Neural progenitor cell (in vitro differentiated cells): ENCODE measurements around the gene CLCF1.

Experiments used
- CTCF ChIP-seq: fragments of 200-600 bp; sonication (generic); IDR thresholded peaks from 2 replicates; pipeline ENCODE4 v1.5.1; 2017; ENCODE audit warnings: antibody characterized with exemption, mild to moderate bottlenecking
- EZH2phosphoT487 ChIP-seq: fragments of 200-600 bp; sonication (generic); IDR thresholded peaks from 2 replicates; pipeline ENCODE4 v1.6.1; 2017; ENCODE audit warnings: antibody characterized with exemption

DNA sequence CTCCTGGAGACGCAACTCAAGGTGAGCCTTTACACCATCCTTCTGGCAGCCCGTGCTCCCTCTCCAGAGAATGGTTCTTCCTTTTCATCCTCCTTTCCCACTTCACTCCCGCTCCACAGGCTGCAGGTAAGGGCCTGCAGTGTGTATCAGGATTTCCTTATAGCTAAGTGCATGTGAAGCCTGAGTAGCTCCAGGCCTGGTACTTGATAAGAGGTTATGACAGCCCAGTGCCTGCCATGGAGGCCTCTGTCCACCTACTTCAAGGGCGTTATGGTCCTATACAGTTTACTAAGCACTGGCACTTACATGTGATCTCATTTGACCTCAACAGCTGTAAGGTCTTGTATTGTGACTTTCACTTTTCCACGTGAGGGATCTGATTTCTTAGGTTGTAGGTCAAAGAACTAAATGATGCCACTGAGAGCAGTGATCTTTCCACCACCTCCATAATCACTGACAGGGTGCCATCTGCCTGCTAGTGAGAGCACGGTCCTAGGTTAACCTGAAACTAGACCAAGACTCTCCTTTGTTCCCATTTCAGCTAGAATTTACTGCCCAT lies 52.0 kb downstream of the CLCF1 start:
- TF ChIP-seq EZH2phosphoT487 (no peak), CTCF (no peak)
